T-helper 1 cell treated with Interleukin-12 subunit alpha and Interleukin-12 subunit beta and Interleukin-4 antibody, amounts not matched to agents 30 μg/mL and 1 μg/mL, for 36 hours (primary cell): ENCODE results near the gene DTX3.

ENCODE experiments used
- H3K27ac Mint-ChIP-seq: one replicate; pipeline ENCODE4 v1.8.0; 2021; ENCODE audit warnings: mild to moderate bottlenecking, mixed read lengths
- H3K27me3 Mint-ChIP-seq: one replicate; pipeline ENCODE4 v1.8.0; 2021; ENCODE audit warnings: low read depth, mixed read lengths
- H3K36me3 Mint-ChIP-seq: one replicate; pipeline ENCODE4 v1.8.0; 2021; ENCODE audit warnings: low read depth, mixed read lengths
- H3K4me1 Mint-ChIP-seq: one replicate; pipeline ENCODE4 v1.8.0; 2021; ENCODE audit warnings: low read depth, mixed read lengths
- H3K4me3 Mint-ChIP-seq: one replicate; pipeline ENCODE4 v1.8.0; 2021; ENCODE audit warnings: mild to moderate bottlenecking, moderate library complexity, mixed read lengths
- H3K9me3 Mint-ChIP-seq: one replicate; pipeline ENCODE4 v1.8.0; 2021; ENCODE audit warnings: mixed read lengths

DTX3 gene

GRCh38 chr12:57590864-57591781, 13.5 kb upstream of the DTX3 start, which contains the start of gene PIP4K2C:
PIP4K2C (plus strand) TSS chr12:57591192; CDS start chr12:57591290, 98 bp downstream.
- H3K9me3 Mint-ChIP-seq: no peaks in the 10 kb centered on the region

GRCh38 chr12:57591782-57592325, 12.8 kb upstream of the DTX3 start:
- peak overlapping the region; percentile 85 for H3K4me3 Mint-ChIP-seq
- peak overlapping the region; percentile 70 for H3K27ac Mint-ChIP-seq
- H3K27me3 Mint-ChIP-seq: no peaks in the 10 kb centered on the region
- peaks cover 8% of the 10 kb centered on the region for H3K36me3 Mint-ChIP-seq
- peaks cover 22% of the 10 kb centered on the region for H3K4me1 Mint-ChIP-seq
- no peaks in the 10 kb centered on the region for H3K9me3 Mint-ChIP-seq

More at GRCh38 chr12:57590864-57591781, 13.5 kb upstream of the DTX3 start, which contains the start of gene PIP4K2C:
- Mint-ChIP-seq H3K27me3 (no peaks in the 10 kb centered on the region), H3K4me3 (peak within 1 kb of the TSS; percentile 85), H3K27ac (peak within 1 kb of the TSS; percentile 70), H3K36me3 (peaks cover 5% of the 10 kb centered on the region), H3K4me1 (peaks cover 22% of the 10 kb centered on the region)

GRCh38 chr12:57592551-57593165, 12.0 kb upstream of the DTX3 start:
- peaks cover 14% of the 10 kb centered on the region for H3K36me3 Mint-ChIP-seq
- H3K4me1 Mint-ChIP-seq: peaks cover 22% of the 10 kb centered on the region
- H3K9me3 Mint-ChIP-seq: no peaks in the 10 kb centered on the region
- H3K4me3 Mint-ChIP-seq: peak overlapping the region; percentile 85
- no peaks in the 10 kb centered on the region for H3K27me3 Mint-ChIP-seq
- H3K27ac Mint-ChIP-seq: no peak overlapping the region

GRCh38 chr12:57593187-57593586, 11.4 kb upstream of the DTX3 start:
- Mint-ChIP-seq H3K9me3 (no peaks in the 10 kb centered on the region), H3K36me3 (peaks cover 16% of the 10 kb centered on the region), H3K4me3 (no peak overlapping the region), H3K4me1 (peaks cover 22% of the 10 kb centered on the region), H3K27me3 (no peaks in the 10 kb centered on the region), H3K27ac (no peak overlapping the region)

- Mint-ChIP-seq H3K36me3 (peaks cover 52% of the 10 kb centered on the region), H3K27me3 (no peaks in the 10 kb centered on the region), H3K27ac (no peak overlapping the region), H3K4me3 (no peak overlapping the region), H3K4me1 (peaks cover 9% of the 10 kb centered on the region), H3K9me3 (no peaks in the 10 kb centered on the region)
Observed at GRCh38 chr12:57600395-57600794, 4.2 kb upstream of the DTX3 start.

GRCh38 chr12:57602544-57602943, 2.1 kb upstream of the DTX3 start:
- Mint-ChIP-seq H3K9me3 (no peaks in the 10 kb centered on the region), H3K4me1 (peaks cover 14% of the 10 kb centered on the region), H3K27me3 (peaks cover 4% of the 10 kb centered on the region), H3K27ac (no peak overlapping the region), H3K36me3 (peaks cover 42% of the 10 kb centered on the region), H3K4me3 (no peak overlapping the region)

- H3K27ac Mint-ChIP-seq: no peak overlapping the region
- H3K4me3 Mint-ChIP-seq: peak overlapping the region; percentile 84
- peaks cover 40% of the 10 kb centered on the region for H3K36me3 Mint-ChIP-seq
- H3K27me3 Mint-ChIP-seq: peaks cover 4% of the 10 kb centered on the region
- H3K4me1 Mint-ChIP-seq: peaks cover 14% of the 10 kb centered on the region
- H3K9me3 Mint-ChIP-seq: no peaks in the 10 kb centered on the region
Observed at GRCh38 chr12:57603324-57603723, 1.3 kb upstream of the DTX3 start.

- peak overlapping the region; percentile 84 for H3K4me3 Mint-ChIP-seq
- H3K36me3 Mint-ChIP-seq: peaks cover 40% of the 10 kb centered on the region
- H3K4me1 Mint-ChIP-seq: peaks cover 14% of the 10 kb centered on the region
- H3K27ac Mint-ChIP-seq: peak overlapping the region; percentile 89
- peaks cover 4% of the 10 kb centered on the region for H3K27me3 Mint-ChIP-seq
- no peaks in the 10 kb centered on the region for H3K9me3 Mint-ChIP-seq
Observed at GRCh38 chr12:57603815-57604453, 690 bp upstream of the DTX3 start.

GRCh38 chr12:57604992-57605810, 577 bp downstream of the DTX3 start:
- Mint-ChIP-seq H3K4me3 (peak overlapping the region; percentile 80), H3K9me3 (no peaks in the 10 kb centered on the region), H3K4me1 (peaks cover 14% of the 10 kb centered on the region), H3K36me3 (peaks cover 32% of the 10 kb centered on the region), H3K27ac (peak overlapping the region; percentile 72), H3K27me3 (peaks cover 4% of the 10 kb centered on the region)

- Mint-ChIP-seq H3K27me3 (peaks cover 11% of the 10 kb centered on the region), H3K4me1 (peaks cover 16% of the 10 kb centered on the region), H3K36me3 (peaks cover 26% of the 10 kb centered on the region), H3K9me3 (no peaks in the 10 kb centered on the region), H3K27ac (no peak overlapping the region), H3K4me3 (peak overlapping the region; percentile 80)
Observed at GRCh38 chr12:57605811-57606311, 1.2 kb downstream of the DTX3 start.

GRCh38 chr12:57606399-57606798, 1.8 kb downstream of the DTX3 start:
- Mint-ChIP-seq H3K4me3 (no peak overlapping the region), H3K36me3 (peaks cover 20% of the 10 kb centered on the region), H3K27ac (no peak overlapping the region)

GRCh38 chr12:57606821-57607220, 2.2 kb downstream of the DTX3 start:
- Mint-ChIP-seq H3K4me1 (peaks cover 16% of the 10 kb centered on the region), H3K27me3 (peaks cover 14% of the 10 kb centered on the region), H3K4me3 (no peak overlapping the region), H3K36me3 (peaks cover 16% of the 10 kb centered on the region), H3K9me3 (no peaks in the 10 kb centered on the region), H3K27ac (no peak overlapping the region)

More at GRCh38 chr12:57606399-57606798, 1.8 kb downstream of the DTX3 start:
- Mint-ChIP-seq H3K27me3 (peaks cover 13% of the 10 kb centered on the region), H3K9me3 (no peaks in the 10 kb centered on the region), H3K4me1 (peaks cover 16% of the 10 kb centered on the region)

GRCh38 chr12:57607958-57608663, 3.5 kb downstream of the DTX3 start:
- H3K27me3 Mint-ChIP-seq: peaks cover 27% of the 10 kb centered on the region

More at GRCh38 chr12:57607958-57608663, 3.5 kb downstream of the DTX3 start:
- Mint-ChIP-seq H3K36me3 (peaks cover 7% of the 10 kb centered on the region), H3K4me1 (peaks cover 18% of the 10 kb centered on the region), H3K9me3 (no peaks in the 10 kb centered on the region), H3K27ac (no peak overlapping the region), H3K4me3 (no peak overlapping the region)
